HG03442 (cell line): Measurements from ENCODE around the gene PIGK.
"Not testable (repeated sequence)": the region's sequence is repeated elsewhere in the genome, so short reads cannot be mapped to it uniquely, and the experiment has no call there.

Source experiments
- ATAC-seq: cut with Tn5 transposase; IDR thresholded peaks from one replicate; pipeline ENCODE4 v1.9.1; 2021; ENCODE audit warnings: mild to moderate bottlenecking, moderate library complexity; ENCODE audit not compliant: unreplicated experiment

PIGK gene

DNA sequence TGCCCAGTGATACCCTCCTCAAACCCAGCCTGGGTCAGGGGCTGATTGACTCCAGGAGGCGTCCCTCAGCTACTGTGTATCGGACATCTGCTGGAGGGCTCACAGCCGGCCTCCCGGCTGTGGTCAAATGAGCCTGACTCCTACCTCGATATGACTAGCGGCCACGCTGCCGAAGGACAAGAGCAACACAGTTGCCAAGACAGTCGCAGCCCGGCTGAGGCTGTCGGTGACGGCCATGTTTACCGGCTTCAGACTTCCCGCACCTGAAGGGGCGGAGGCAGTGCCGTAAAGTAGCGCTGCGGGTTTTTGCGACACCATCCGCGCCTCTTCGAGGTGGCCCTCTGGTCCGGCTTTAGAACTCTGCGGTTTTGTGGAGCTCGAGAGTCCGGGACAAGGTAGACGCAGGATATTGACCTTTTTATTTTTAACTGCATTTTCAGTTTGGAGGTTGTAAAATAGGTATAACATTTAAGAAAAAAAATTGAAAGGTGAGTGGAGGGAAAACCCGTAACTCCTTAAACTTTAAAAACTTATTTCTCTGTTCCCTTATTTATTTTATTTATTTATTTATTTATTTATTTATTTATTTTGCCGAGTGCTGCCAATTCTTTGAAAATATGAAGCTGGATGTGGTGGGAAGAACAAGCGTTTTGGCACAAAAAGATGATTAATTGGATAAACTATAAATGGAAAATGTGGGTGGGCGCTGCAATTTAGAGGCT, at the start of gene PIGK:
PIGK (minus strand) TSS at position 265 of the 722 bp plus-strand sequence; CDS start at position 237, 28 bp downstream.
- peak; percentile 97 for ATAC-seq

- no peak for ATAC-seq
Observed at GRCh38 chr1:77267035-77267434, 47.8 kb upstream of the PIGK start.

- no peak for ATAC-seq
Observed at GRCh38 chr1:77265180-77265579, 46.0 kb upstream of the PIGK start.

DNA sequence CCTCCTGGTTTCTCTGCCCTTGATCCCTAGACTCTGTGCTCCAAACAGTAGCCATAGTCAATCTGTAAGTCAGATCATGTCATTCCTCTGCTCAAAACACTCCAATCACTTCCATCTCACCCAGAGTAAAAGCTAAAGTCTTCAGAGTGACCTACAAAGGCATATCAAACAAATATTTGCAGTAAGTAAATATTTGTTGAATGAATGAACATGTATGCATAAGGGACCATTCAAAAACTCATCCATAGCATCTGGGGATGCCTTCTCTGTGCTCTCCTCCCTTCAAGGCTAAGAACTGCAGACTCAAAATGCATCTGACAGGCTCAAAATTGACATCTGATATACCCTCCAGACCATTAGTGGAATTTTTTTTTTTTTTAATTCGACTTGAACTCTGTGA, 44.5 kb upstream of the PIGK start:
- no peak for ATAC-seq

- ATAC-seq: no peak
Observed at GRCh38 chr1:77253211-77253610, 34.0 kb upstream of the PIGK start.

DNA sequence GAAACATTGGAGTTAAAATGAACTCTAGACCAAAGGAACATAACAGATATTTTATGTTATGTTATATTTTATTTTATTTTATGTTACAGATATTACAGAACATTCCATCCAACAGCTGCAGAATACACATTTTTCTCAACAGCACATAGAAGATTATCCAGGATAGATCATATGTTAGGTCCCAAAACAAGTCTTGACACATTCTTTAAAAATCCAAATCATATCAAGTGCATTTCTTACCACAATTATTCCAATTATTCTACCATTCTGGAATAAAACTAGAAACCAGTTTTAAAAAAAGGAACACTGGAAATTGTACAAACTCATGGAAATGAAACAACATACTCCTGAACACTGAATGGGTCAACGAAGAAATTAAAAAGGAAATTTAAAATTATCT, 30.9 kb upstream of the PIGK start:
- no peak for ATAC-seq

DNA sequence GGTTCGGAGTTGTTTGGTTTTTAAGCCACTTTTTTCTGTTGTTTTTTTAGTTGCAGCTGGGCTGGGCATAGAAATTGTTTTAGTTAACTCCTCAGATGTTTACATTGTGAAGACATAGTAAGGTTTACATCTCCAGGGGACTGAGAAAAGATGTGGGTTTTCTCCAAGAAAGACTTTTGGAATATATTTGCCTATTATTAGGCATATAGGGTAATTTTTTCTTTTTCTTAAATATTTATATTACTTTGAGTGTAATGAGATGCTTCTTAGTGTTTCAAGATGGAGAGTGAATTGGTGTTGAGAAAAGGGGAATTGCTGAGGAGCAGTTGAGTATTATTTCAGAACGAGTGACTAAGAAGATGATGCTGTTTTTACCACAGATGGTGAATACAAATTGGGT, 26.6 kb upstream of the PIGK start:
- no peak for ATAC-seq

DNA sequence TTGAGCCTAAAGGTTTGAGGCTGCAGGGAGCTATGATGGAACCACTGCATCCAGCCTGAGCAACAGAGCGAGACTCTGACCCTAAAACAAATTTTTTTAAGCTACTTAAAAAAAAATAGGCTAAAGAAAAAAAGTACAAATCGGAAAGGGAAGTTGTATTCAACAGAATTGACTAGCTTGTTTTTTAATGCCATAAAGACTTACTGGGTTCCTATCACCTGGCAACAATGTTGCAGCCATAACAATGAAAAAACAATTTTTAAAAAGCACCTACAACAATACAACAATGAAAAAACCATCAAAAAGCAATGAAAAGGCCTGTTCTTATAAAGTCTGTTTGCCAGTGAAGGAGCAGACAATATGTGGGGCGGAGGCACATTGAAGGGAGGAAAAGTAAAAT, 20.1 kb upstream of the PIGK start:
- no peak for ATAC-seq

- no peak for ATAC-seq
Observed at GRCh38 chr1:77238462-77238861, 19.2 kb upstream of the PIGK start.

DNA sequence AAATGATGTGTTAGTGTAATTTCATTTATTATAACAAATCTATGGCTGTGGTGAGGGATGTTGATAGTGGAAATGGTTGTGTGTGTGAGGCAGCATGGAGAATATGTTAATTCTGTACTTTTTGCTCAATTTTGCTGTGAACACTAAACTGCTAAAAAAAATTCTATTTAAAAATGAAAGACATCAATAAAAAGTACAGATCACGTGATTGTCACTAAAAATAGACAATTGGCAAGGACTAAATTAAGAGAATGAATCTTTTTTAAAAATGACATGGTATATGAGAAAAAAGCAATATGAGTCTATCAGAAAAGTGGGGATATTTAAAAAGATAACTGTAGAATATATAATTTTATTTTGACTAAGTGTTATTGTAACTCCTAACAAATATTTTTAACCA, 15.7 kb upstream of the PIGK start:
- no peak for ATAC-seq

DNA sequence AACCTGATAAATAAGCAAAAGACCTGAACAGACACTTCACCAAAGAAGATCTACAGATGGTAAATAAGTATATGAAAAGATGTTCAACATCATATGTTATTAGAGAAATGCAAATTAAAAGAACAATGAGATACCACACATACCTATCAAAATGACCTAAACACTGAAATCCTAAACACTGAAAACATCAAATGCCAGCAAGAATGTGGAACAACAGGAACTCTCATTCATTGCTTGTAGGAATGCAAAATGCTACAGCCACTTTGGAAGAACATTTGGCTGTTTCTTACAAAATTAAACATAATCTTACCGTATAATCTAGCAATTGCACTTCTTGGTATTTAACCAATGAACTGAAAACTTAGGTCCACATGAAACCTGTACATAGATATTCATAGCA, 14.9 kb upstream of the PIGK start:
- ATAC-seq: no peak

GRCh38 chr1:77232829-77233228, 13.6 kb upstream of the PIGK start:
- ATAC-seq: no peak

- no peak for ATAC-seq
Observed at GRCh38 chr1:77230051-77230450, 10.8 kb upstream of the PIGK start.

GRCh38 chr1:77228836-77229235, 9.6 kb upstream of the PIGK start:
- no peak for ATAC-seq

GRCh38 chr1:77227381-77227780, 8.2 kb upstream of the PIGK start:
- no peak for ATAC-seq

DNA sequence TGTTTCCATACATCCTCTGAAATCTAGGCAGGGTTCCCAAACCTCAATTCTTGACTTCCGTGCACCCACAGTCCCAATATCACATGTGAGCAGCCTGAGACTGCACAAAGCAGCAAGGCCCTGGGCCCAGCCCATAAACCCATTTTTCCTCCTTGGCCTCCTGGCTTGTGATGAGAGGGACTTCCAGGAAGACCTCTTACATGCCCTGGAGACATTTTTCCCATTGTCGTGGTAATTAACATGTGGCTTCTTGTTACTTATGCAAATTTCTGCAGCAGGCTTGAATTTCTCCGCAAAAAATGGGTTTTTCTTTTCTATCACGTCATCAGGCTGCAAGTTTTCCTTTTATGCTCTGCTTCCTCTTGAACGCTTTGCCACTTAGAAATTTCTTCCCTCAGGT, 3.3 kb upstream of the PIGK start:
- ATAC-seq: no peak

- ATAC-seq: no peak
Observed at GRCh38 chr1:77220687-77221463, 1.6 kb upstream of the PIGK start.

DNA sequence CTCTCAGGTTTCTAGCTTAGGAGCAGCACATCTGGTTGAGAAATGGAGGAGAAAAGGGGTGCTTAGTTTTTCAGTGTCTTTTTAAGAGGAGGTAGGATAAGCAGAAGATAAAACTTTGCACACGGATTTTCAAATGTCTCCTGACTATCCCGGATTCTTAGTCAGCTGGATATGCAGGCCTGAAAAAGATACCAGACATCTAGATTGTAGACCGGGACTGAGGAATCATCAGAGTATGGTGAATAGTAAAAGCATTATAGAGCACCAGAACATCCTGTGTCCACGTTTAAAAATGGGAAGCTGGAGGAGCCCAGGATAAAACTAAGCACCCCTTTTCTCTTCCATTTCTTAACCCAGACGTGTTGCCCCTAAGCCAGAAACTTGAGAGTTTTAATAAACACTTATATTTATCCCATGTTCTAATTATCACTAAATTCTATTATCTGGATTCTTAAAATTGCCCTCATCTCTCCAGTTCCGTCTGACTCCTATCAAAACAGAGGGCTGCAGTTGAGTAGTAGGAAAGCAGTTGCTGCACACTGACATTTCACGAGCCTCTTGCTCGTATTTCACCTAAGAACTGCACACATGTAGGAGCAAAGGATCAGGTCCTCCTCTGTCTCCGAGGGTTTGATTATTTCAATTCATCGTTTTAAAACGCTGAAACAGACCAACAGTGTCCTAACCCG, 609 bp downstream of the PIGK start:
- ATAC-seq: peak; percentile 34

DNA sequence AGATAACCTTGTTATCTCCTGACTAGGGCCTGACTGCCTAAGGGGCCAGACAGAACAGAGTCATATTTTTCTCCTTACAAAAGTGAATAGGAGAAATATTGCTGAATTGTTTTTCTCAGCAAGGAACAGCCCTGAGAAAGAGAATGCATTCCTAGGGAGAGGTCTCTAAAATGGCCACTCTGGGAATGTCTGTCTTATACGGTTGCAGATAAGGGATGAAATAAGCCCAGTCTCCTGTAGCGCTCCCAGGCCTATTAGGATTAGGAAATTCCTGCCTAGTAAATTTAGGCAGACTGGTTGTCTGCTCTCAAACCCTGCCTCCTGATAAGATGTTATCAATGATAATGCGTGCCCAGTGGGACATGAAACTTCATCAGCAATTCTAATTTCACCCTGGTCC, 15.2 kb downstream of the PIGK start:
- not testable (repeated sequence) for ATAC-seq

- no peak for ATAC-seq
Observed at GRCh38 chr1:77202751-77203150, 16.5 kb downstream of the PIGK start.

DNA sequence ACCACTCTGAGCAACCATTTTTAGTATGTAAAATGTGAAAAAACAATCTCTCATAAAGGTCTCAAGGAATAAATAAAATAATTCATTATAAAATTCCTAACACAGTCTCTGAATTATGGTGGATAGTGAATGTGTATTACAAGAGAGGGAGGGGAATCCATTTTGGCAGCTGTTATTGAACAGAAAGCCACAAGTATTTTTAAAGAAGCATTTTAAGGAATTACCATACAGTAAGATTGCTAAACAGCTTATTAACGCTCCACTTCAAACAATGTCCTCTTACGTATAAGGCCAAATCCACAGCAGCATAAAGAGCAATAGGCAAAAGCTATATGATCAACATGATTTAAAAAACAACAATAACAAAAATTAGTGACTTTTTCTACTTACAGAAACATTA, 18.4 kb downstream of the PIGK start:
- ATAC-seq: no peak

DNA sequence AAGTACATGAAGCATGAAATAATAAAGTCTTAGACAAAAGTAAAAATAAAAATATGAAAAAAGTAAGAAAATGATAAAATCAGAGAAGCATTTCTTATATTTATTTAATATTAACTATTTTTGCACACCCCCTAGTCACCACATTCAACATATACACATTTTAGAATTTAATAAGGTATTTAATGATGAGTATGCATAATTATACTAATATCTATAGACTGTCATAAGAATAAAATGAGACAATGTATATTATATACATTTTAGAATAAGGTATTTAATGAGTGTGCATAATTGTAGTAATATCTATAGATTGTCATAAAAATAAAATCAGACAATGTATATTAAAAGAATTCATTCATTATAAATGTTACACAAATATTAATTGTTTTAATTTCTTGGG, 18.9 kb downstream of the PIGK start:
- ATAC-seq: no peak
